Activated naive CD8-positive, alpha-beta T cell treated with anti-CD3 and anti-CD28 coated beads, Interleukin-2, amount 50 U/mL, for 16 hours (primary cell): Measurements from ENCODE around the gene TBXAS1.
"Not testable (repeated sequence)": the region's sequence is repeated elsewhere in the genome, so short reads cannot be mapped to it uniquely, and the experiment has no call there.

Experiments used
- DNase-seq: peaks from one replicate; pipeline ENCODE4 v3.0.0-alpha.2; 2020; ENCODE audit warnings: low read depth, low spot score

Gene TBXAS1

GRCh38 chr7:139889186-139889871, 60.3 kb downstream of the TBXAS1 start:
- DNase-seq, result no peak

DNA sequence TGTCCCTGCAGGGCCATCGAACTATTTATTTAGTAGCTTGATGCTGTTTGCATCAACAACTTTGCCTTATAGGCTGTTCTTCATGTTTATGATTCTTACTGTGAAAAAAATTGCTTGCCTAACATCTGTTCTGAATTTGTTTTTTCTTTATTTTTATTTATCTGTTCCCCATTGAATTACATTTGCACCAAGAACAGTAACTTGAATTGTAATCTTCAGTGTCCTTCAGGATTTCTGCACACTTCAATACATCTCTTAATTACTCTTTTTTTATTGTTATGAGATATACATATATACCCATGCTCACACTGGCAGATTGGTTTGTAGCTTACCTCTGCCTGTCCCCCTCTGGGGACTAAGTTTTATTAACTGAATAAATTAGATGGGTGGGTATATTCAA, 64.4 kb downstream of the TBXAS1 start:
- DNase-seq, result no peak

GRCh38 chr7:139893999-139894398, 64.9 kb downstream of the TBXAS1 start:
- DNase-seq, result no peak

DNA sequence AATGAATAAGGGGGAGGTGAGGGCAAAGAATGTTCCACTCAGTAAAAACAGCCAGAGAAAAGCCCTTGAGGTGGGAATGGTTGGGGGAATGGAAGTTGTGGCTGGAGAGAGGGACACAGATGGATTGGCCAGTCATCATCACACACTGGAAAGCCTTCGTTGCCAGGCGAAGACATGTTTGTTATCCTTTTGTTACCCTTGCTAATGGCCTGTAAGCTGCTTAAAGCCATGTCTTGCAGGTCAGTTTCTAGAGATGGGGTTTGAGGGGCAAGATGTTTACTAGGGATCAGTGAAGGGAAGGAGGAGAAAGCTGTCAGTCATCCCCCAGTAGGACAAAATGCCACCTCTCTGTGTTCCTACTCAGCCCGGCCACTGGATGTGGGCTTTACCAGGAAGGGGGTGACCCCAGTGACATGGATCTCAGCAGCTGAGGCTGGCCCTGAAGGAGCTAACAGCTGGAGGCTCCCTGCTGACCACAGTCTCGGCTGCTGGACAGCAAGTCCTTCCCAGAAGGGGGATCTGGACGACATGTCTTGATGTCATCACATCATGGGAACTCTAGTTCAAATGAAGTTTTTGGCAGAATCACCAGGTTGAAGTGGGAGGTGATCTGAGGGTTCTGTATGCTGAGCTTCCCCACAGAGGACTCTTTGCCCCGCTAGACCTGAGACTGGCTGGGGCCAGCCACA, 66.2 kb downstream of the TBXAS1 start:
- no peak for DNase-seq

- no peak for DNase-seq
Measured at GRCh38 chr7:139896288-139896687, 67.2 kb downstream of the TBXAS1 start.

- no peak for DNase-seq
Measured at GRCh38 chr7:139896831-139897230, 67.8 kb downstream of the TBXAS1 start.

- DNase-seq, result no peak
Measured at GRCh38 chr7:139897422-139898090, 68.5 kb downstream of the TBXAS1 start.

GRCh38 chr7:139898483-139898882, 69.4 kb downstream of the TBXAS1 start:
- no peak for DNase-seq

- DNase-seq, result no peak
Measured at GRCh38 chr7:139899328-139899955, 70.4 kb downstream of the TBXAS1 start.

GRCh38 chr7:139900326-139900725, 71.3 kb downstream of the TBXAS1 start:
- DNase-seq, result no peak

DNA sequence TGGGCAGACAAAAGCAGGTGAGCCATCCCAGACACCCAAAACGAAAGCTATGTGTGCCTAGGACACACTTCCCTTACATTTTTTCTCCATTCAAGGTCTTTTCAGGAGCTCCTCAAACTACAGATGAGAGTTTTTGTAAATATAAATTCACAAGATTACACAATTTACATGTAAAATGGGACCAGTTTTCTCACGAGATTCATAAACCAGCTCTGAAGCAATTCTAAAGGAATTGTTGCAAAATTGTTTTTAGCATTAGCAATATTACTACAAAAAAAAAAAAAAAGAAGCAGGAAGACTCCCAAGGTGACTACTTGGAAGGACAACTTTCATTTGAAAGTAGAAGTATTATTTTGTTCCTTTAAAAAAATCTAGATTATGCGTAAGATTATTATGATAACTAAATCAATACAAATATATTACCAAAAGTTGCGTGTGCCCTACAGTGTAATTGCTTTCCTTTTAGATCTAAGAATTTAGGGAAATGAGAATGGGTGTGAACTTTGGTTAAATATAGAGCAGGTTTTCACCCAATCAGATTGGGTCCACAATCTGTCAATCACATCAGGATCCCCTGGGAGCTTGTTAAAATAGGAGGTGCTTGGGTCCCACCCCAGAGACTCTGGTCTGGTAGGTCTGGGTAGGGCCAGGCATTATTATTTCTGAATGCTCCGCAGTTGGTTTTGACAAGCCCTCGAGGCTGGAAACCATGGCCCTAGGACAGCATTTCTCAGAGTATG, 72.2 kb downstream of the TBXAS1 start:
- no peak for DNase-seq

- DNase-seq, result no peak
Measured at GRCh38 chr7:139901901-139902300, 72.8 kb downstream of the TBXAS1 start.

DNA sequence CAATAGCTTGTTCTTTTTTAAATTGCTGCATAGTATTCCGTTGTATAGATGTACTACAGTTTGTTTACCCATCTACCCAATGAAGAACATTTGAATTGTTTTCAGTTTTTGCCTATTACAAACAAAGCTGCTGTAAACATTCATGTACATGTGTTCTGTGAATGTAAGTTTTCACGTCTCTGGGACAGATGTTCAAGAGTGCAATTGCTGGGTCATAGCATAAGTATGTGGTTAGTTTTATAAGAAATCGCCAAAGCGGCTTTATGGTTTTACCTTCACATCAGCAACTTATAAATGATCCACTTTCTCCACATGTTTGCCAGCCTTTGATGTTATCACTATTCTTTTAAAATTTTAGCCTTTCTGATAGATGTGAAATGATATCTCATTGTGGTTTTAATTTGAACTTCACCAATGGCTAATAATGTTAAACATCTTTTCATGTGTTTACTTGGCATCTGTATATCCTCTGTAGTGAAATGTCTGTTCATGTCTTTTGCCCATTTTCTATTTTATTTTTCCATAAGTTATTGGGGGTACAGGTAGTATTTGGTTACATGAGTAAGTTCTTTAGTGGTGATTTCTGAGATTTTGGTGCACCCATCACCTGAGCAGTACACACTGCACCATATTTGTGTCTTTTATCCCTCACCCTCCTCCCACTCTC, 73.5 kb downstream of the TBXAS1 start:
- DNase-seq, result no peak

GRCh38 chr7:139903103-139903477, 74.0 kb downstream of the TBXAS1 start:
- DNase-seq, result not testable (repeated sequence)

DNA sequence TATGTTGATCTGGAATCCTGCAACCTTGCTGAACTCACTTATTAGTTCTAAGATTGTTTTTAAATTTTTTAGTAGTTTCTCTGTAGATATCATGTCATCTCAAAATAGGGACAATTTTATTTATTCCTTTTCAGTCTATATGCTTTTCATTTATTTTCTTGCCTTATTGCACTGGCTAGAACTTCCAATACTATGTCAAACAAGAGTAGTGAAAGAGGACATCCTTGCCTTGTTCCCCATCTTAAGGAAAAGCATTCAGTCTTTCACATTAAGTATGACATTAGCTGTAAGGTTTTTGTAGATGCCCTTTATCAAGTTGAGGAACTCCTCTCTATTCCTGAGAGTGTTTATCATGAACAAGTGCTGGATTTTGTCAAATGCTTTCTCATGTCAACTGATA, 77.8 kb downstream of the TBXAS1 start:
- no peak for DNase-seq

DNA sequence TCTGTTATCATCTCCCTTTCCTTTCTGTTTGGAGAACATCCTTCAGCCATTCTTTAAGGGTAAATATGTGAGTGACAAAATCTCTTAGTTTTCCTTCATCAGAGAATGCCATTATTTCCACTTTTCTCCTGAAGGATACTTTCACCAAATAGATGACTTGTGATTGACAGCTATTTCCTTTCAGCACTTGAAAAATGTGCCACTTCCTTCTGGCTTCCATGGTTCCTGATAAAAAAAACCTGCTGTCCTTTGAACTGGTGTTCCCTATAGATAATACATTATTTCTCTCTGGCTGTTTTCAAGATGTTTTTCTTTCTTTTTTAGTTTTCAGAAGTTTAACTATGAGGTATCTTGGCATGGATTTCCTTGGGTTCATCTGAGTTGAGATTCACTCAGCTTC, 79.7 kb downstream of the TBXAS1 start:
- no peak for DNase-seq

DNA sequence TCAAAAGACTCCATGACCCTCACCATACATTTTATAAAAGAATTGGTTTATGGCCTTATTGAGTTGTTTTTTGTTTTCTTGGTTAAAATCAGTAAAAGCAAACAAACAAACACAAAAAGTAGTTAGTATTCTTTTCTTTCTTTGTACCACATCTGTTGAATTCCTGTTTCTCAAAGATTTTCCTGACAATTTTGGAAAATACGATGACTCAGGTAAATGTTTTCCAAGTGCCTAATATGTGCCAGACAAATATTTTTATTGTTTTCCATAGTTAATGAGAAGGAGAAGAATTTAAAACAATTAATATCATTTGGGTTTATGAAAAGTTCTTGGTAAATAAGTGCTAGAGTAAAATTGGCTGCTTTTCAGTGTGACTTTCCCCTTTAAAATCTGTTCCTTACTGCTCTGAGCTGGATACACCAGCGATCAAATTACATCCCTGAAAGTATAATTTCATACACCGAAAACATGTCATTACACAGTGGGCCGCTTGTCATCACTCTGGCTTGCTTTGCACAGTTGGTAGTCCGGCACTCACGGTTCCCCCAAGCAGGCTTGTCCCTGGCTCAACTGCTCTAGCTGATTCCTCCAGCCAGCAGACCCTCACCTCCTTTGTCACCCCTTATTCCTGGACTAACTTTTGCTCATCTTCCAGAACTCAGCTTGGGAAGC, 80.5 kb downstream of the TBXAS1 start:
- no peak for DNase-seq

DNA sequence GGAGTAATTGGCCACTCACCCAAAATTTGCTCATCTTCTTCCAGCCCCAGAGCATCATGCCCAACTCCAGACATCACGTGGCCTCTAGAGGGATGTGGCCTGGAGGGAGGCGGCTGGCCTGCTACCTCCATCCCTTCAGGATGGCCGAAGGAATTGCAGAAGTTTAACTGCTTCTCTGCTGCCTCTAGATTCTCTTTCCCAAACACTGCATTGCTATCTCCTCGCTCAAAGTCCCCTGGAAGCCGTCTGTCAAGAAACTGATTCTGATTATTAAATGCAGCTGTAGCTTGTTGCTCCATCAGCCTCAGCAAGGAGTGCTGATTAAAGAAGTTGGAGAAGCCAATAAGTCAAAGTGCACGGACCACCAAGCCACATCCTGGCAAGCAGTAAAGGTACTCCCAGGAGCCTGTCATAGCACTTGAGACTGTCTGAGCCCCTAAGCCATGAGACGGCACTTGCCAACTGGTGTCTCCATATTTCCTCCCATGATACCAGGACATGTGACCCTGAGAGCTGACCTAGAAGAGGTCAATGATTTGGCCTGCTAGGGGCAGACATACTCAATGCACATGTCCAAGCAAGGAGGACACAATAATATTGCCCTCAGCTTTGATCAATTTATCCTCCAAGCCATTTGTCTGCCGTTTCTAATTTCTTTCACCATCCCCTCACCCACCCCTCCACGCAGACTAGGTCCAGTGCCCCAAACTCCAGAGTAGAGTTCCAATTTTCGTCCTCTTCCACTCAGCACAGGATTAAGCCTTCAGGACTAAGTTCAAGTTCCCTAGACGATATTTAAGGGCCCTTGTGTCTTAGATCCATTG, 84.2 kb downstream of the TBXAS1 start:
- DNase-seq, result no peak

- no peak for DNase-seq
Measured at GRCh38 chr7:139913845-139914135, 84.7 kb downstream of the TBXAS1 start.
